Esophagus muscularis mucosa (tissue), 3 donors: ENCODE data around the gene MANSC1.

ENCODE experiments used
- POLR2A ChIP-seq: fragments of 450-650 bp; IDR thresholded peaks from one replicate; pipeline ENCODE4 v1.6.1; 2017; ENCODE audit warnings: antibody characterized with exemption, moderate library complexity, mild to moderate bottlenecking, low read depth
- TF ChIP-seq, protein P1 (sequence below), 3 experiments: fragments of 200-600 bp in 2 of 3; fragments of 450-650 bp in 1 of 3; sonication (generic) in 2 of 3; IDR thresholded peaks; one replicate each; pipeline ENCODE4 v1.5.1; 2017 to 2019; ENCODE audit warnings: antibody characterized with exemption in 3 of 3, mild to moderate bottlenecking in 2 of 3, moderate library complexity in 1 of 3

DNA sequence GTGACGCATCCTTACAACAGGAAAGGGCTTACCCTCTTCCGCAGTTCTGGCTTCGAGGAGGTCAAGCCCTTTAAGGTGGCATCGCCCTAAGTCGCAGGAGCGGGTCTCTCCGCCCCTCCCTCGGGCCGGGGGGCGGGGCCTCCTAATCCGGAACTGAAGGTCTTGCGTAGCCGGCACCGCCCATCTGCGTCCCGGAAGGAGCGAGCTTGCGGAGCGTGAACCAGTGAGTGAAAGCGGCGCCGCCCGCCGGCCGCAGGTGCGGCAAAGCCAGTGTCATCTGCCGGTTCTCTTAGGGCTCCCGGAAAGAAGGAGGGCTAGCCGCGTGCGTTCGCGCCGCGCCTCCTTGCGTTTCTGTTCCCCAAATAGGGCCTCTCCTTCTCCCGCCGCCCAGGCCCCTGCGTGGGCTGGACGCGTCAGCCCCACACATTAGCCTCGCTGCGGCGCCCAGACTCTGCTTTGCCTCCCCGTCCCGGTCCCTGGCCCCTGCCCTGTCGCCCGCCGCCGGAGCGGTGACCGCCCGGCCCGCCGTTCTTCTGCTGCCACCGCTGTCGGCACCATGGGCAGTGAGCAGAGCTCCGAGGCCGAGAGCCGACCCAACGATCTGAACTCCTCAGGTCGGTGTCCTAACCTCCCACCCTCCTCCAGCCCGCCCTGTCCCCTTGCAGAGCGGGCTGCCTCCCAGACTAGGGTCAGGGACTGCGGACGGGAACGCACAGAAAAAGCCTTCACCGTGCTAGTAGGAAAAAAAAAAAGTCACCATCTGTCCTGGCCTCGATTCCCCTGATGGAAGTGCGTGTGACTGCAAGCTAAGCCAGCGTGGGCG lies 7.1 kb upstream of the MANSC1 start, which contains the start of gene BORCS5:
- TF ChIP-seq, protein P1, sequence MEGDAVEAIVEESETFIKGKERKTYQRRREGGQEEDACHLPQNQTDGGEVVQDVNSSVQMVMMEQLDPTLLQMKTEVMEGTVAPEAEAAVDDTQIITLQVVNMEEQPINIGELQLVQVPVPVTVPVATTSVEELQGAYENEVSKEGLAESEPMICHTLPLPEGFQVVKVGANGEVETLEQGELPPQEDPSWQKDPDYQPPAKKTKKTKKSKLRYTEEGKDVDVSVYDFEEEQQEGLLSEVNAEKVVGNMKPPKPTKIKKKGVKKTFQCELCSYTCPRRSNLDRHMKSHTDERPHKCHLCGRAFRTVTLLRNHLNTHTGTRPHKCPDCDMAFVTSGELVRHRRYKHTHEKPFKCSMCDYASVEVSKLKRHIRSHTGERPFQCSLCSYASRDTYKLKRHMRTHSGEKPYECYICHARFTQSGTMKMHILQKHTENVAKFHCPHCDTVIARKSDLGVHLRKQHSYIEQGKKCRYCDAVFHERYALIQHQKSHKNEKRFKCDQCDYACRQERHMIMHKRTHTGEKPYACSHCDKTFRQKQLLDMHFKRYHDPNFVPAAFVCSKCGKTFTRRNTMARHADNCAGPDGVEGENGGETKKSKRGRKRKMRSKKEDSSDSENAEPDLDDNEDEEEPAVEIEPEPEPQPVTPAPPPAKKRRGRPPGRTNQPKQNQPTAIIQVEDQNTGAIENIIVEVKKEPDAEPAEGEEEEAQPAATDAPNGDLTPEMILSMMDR (IDR thresholded peaks at IDR 0.05) = no peak
- peak; percentile 95 for TF ChIP-seq POLR2A
